ENCODE results near the gene C13orf46. TPM values are rescaled to one million over a fixed set of nuclear protein-coding genes. Genes with fewer than 3 reads are reported as not detected.

The C13orf46 gene
- total RNA-seq, 1 donor from 2014 or later, result 0.32 TPM

GRCh38 chr13:113977976-113978375 is 4.1 kb upstream of the C13orf46 start:
- no peak for ATAC-seq
- intact Hi-C loops (cut with DNase I), result no loop called here
- DNase-seq (ENCODE audit: missing footprints), result peak; percentile 20

GRCh38 chr13:113976711-113977684 is 3.1 kb upstream of the C13orf46 start:
- DNase-seq (ENCODE audit: missing footprints), result peak; percentile 35
- ATAC-seq, result no peak
- intact Hi-C loops (cut with DNase I), result no loop called here

- ATAC-seq, result no peak
- intact Hi-C loops (cut with DNase I), result no loop called here
- peak; percentile 45 for DNase-seq (ENCODE audit: missing footprints)
These were observed 1.5 kb upstream of the C13orf46 start for GRCh38 chr13:113975416-113975815.

GRCh38 chr13:113974304-113975281 is 717 bp upstream of the C13orf46 start:
- DNase-seq (ENCODE audit: missing footprints), result peak; percentile 60
- intact Hi-C loops (cut with DNase I), result no loop called here
- ATAC-seq, result no peak

GRCh38 chr13:113972451-113973217 is 1.2 kb downstream of the C13orf46 start:
- DNase-seq (ENCODE audit: missing footprints) (peak; percentile 59), ATAC-seq (no peak)
- intact Hi-C loops (cut with DNase I), result no loop called here

GRCh38 chr13:113971471-113972231 is 2.2 kb downstream of the C13orf46 start:
- intact Hi-C loops (cut with DNase I), result no loop called here
- no peak for ATAC-seq
- DNase-seq (ENCODE audit: missing footprints), result peak; percentile 64

GRCh38 chr13:113970810-113971470 is 2.9 kb downstream of the C13orf46 start:
- intact Hi-C loops (cut with DNase I), result no loop called here
- ATAC-seq (peak; percentile 85), DNase-seq (ENCODE audit: missing footprints) (peak; percentile 68)

GRCh38 chr13:113969973-113970611 is 3.8 kb downstream of the C13orf46 start:
- intact Hi-C loops (cut with DNase I), result no loop called here
- ATAC-seq (peak; percentile 14), DNase-seq (ENCODE audit: missing footprints) (peak; percentile 65)

GRCh38 chr13:113969311-113969972 is 4.4 kb downstream of the C13orf46 start:
- DNase-seq (ENCODE audit: missing footprints) (peak; percentile 60), ATAC-seq (no peak)
- intact Hi-C loops (cut with DNase I), result no loop called here

GRCh38 chr13:113968463-113969310 is 5.2 kb downstream of the C13orf46 start:
- DNase-seq (ENCODE audit: missing footprints) (peak; percentile 42), ATAC-seq (no peak)
- intact Hi-C loops (cut with DNase I), result no loop called here

- intact Hi-C loops (cut with DNase I), result no loop called here
- DNase-seq (ENCODE audit: missing footprints) (peak; percentile 41), ATAC-seq (no peak)
These were observed 6.0 kb downstream of the C13orf46 start for GRCh38 chr13:113967729-113968462.

GRCh38 chr13:113967206-113967720 is 6.6 kb downstream of the C13orf46 start:
- DNase-seq (ENCODE audit: missing footprints) (peak; percentile 40), ATAC-seq (no peak)
- intact Hi-C loops (cut with DNase I), result no loop called here

GRCh38 chr13:113965968-113966884 is 7.7 kb downstream of the C13orf46 start:
- ATAC-seq, result no peak
- intact Hi-C loops (cut with DNase I), result no loop called here
- DNase-seq (ENCODE audit: missing footprints), result no peak

Measured in Right ventricle myocardium inferior (tissue), 1 donor.